Measurements from ENCODE around the gene WRAP73.

Gene WRAP73

GRCh38 chr1:3609016-3609768, 40.7 kb downstream of the WRAP73 start:
- no peak for DNase-seq

- DNase-seq, result no peak
These were observed 41.7 kb downstream of the WRAP73 start for GRCh38 chr1:3608154-3608553.

- no peak for DNase-seq
These were observed 42.2 kb downstream of the WRAP73 start for GRCh38 chr1:3607703-3608065.

GRCh38 chr1:3606779-3607702, 42.9 kb downstream of the WRAP73 start:
- DNase-seq, result no peak

- DNase-seq, result no peak
These were observed 44.7 kb downstream of the WRAP73 start for GRCh38 chr1:3604997-3605823.

- DNase-seq, result no peak
These were observed 45.4 kb downstream of the WRAP73 start for GRCh38 chr1:3604468-3604974.

- no peak for DNase-seq
These were observed 46.1 kb downstream of the WRAP73 start for GRCh38 chr1:3603571-3604467.

- DNase-seq, result no peak
These were observed 46.7 kb downstream of the WRAP73 start for GRCh38 chr1:3603156-3603555.

- DNase-seq, result no peak
These were observed 47.5 kb downstream of the WRAP73 start for GRCh38 chr1:3602375-3602774.

- DNase-seq, result no peak
These were observed 48.2 kb downstream of the WRAP73 start for GRCh38 chr1:3601743-3602142.

- no peak for DNase-seq
These were observed 49.5 kb downstream of the WRAP73 start for GRCh38 chr1:3600354-3600753.

GRCh38 chr1:3599816-3600215, 50.1 kb downstream of the WRAP73 start:
- DNase-seq, result no peak

GRCh38 chr1:3599286-3599811, 50.6 kb downstream of the WRAP73 start:
- DNase-seq, result no peak

- DNase-seq, result no peak
These were observed 51.2 kb downstream of the WRAP73 start for GRCh38 chr1:3598522-3599285.

GRCh38 chr1:3598051-3598491, 51.8 kb downstream of the WRAP73 start:
- DNase-seq, result no peak

GRCh38 chr1:3597599-3597964, 52.3 kb downstream of the WRAP73 start:
- peak; percentile 31 for DNase-seq

GRCh38 chr1:3596663-3597598, 53.0 kb downstream of the WRAP73 start:
- DNase-seq, result peak; percentile 28

- DNase-seq, result no peak
These were observed 54.0 kb downstream of the WRAP73 start for GRCh38 chr1:3595949-3596348.

- no peak for DNase-seq
These were observed 55.1 kb downstream of the WRAP73 start for GRCh38 chr1:3594706-3595377.
